KOPT-K1 (cell line): ENCODE data around the gene ATP6V1C2.
A peak's percentile ranks its signal among the peaks of the same experiment; 100 is the strongest.
"Not testable (repeated sequence)": the region's sequence is repeated elsewhere in the genome, so short reads cannot be mapped to it uniquely, and the experiment has no call there.

ENCODE experiments used
- H3K27ac ChIP-seq: fragments of 200-600 bp; sonication (generic); 2 replicates; pipeline ENCODE4 v1.5.1; 2016; ENCODE audit warnings: antibody characterized with exemption, mild to moderate bottlenecking, low read depth, low read length; ENCODE audit not compliant: poor library complexity, severe bottlenecking
- H3K36me3 ChIP-seq: fragments of 200-600 bp; sonication (generic); 2 replicates; pipeline ENCODE4 v1.5.1; 2017; ENCODE audit warnings: antibody characterized with exemption, mild to moderate bottlenecking, low read length, moderate library complexity; ENCODE audit not compliant: insufficient read depth
- H3K9me3 ChIP-seq: fragments of 200-600 bp; sonication (generic); 2 replicates; pipeline ENCODE4 v1.5.1; 2017; ENCODE audit warnings: antibody characterized with exemption, low read length, mild to moderate bottlenecking; ENCODE audit not compliant: insufficient read depth, poor library complexity, severe bottlenecking

The ATP6V1C2 gene

GRCh38 chr2:10780821-10781220 is 59.4 kb downstream of the ATP6V1C2 start:
- H3K9me3 ChIP-seq, H3K27ac ChIP-seq: not testable (repeated sequence)
- peaks cover 87% of the 10 kb centered on the region for H3K36me3 ChIP-seq

GRCh38 chr2:10781746-10782145 is 60.3 kb downstream of the ATP6V1C2 start:
- Histone ChIP-seq H3K27ac (no peak overlapping the region), H3K36me3 (peaks cover 95% of the 10 kb centered on the region), H3K9me3 (no peaks in the 10 kb centered on the region)

- no peak overlapping the region for H3K27ac ChIP-seq
- H3K36me3 ChIP-seq, result peaks cover 95% of the 10 kb centered on the region
- no peaks in the 10 kb centered on the region for H3K9me3 ChIP-seq
These were observed 62.0 kb downstream of the ATP6V1C2 start for GRCh38 chr2:10783421-10783820.

DNA sequence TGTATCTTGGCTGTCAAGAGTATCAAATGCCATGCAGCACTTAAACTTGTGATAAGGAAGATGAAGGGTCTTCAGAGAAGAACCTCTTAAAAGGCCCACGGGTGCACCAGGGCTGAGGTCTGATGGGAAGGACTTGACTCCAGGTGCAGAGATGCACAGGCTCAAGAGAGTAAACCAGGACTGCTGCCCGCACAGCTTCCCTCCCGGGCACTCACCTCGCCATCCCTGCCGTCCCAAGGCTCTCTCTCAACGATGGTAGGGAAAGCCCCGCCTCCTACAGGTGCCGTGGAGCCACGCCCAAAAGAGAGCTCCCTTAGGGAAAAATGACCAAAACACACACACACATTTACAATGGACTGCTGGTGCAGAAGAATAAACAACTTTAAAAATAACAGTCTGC is 63.3 kb downstream of the ATP6V1C2 start:
- H3K9me3 ChIP-seq, result no peaks in the 10 kb centered on the region
- no peak overlapping the region for H3K27ac ChIP-seq
- H3K36me3 ChIP-seq, result peaks cover 100% of the 10 kb centered on the region

- Histone ChIP-seq H3K9me3 (no peaks in the 10 kb centered on the region), H3K27ac (no peak overlapping the region), H3K36me3 (peaks cover 100% of the 10 kb centered on the region)
These were observed 63.8 kb downstream of the ATP6V1C2 start for GRCh38 chr2:10785260-10785659.

GRCh38 chr2:10786240-10786982 is 65.0 kb downstream of the ATP6V1C2 start:
- Histone ChIP-seq H3K27ac (no peak overlapping the region), H3K36me3 (peaks cover 100% of the 10 kb centered on the region), H3K9me3 (no peaks in the 10 kb centered on the region)

GRCh38 chr2:10787176-10787968 is 65.9 kb downstream of the ATP6V1C2 start:
- peaks cover 100% of the 10 kb centered on the region for H3K36me3 ChIP-seq
- no peaks in the 10 kb centered on the region for H3K9me3 ChIP-seq
- H3K27ac ChIP-seq, result no peak overlapping the region

GRCh38 chr2:10788855-10789254 is 67.4 kb downstream of the ATP6V1C2 start:
- no peaks in the 10 kb centered on the region for H3K9me3 ChIP-seq
- H3K27ac ChIP-seq, result no peak overlapping the region
- H3K36me3 ChIP-seq, result peaks cover 100% of the 10 kb centered on the region

DNA sequence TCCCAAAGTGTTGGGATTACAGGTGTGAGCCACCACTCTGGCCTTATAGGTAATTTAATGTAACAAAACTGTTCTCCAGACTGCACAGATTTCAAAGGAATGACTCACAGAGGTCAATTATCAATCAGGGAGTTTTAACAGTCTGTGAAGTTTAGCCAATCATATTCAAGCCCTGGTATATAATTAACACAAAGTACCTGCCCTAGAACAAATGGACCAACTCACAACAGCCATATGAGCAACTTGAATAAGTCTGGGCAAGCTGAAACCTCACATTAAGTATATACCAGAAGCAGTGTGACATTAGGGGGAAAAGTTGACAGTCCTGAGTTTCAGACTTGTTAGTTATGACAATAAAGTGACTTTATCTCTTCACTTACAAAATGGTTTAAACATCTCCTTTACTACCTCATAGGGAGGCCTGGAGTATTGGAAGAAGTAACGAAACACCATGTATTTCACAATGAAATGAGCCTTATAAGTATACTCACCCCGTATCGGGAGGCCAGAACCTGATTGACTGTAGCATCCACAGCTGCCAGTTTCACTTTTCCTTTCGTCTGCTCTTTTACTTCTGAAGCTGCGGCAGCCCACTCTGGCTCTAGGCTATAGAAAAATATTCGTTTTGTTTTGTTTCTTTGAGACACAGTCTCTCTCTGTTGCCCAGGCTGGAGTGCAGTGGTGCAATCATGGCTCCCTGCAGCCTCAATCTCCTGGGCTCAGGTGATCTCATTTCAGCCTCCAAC is 69.0 kb downstream of the ATP6V1C2 start:
- H3K27ac ChIP-seq, result peak overlapping the region; percentile 4
- H3K9me3 ChIP-seq, result no peaks in the 10 kb centered on the region
- H3K36me3 ChIP-seq, result peaks cover 98% of the 10 kb centered on the region

GRCh38 chr2:10792001-10792634 is 70.7 kb downstream of the ATP6V1C2 start:
- peaks cover 98% of the 10 kb centered on the region for H3K36me3 ChIP-seq
- no peaks in the 10 kb centered on the region for H3K9me3 ChIP-seq
- no peak overlapping the region for H3K27ac ChIP-seq

DNA sequence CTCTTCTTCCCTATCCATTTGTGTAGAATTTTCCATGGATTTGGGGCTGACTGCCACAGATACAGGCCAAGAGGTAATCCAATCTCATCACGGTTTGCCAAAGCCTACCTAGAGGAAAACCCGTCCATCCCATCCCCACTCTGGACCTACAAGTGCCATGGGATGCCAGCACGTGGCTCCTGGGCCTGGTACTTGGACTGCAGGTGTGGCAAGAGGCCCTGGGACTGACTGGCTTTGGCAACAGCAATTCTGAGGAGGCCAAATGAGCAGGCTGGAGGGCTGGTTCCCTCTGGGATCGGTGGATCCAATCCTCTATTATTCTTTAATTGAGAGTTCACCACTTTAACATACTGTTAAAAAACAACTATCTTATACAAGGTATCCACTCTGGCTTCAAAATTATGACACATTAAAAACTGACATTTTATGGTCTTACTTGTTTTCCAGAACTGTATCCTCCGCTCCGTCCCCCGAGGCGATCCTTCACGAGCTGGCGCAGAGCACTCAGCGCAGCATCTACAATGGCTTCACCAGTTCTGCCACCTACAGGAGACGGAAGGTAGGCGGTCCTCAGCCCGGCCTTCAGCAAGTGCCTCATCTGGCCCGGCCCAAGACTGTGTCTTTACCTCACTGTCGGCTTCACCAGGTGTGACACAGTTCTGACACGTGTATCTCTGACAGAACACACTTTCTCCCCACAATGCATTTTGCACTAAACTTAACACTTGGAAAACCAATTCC is 71.4 kb downstream of the ATP6V1C2 start:
- Histone ChIP-seq H3K27ac (no peak overlapping the region), H3K36me3 (peaks cover 98% of the 10 kb centered on the region), H3K9me3 (no peaks in the 10 kb centered on the region)

DNA sequence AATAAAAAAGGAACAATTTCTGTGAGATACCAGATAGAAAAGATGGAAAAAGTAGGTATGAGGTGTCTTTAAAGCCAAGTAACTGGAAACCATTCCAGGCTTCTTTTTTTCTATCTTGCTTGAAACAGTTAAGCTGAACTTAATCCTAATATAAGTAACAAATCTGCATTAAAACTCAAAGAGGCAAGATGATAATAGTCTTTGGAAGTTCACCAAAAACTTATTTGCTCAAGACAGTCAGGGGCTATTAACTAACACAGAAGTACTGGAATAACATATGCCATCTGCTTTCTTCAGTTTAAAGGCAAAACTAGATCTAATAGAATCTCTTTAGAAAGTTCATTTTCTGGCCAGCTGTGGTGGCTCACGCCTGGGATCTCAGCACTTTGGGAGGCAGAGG is 72.4 kb downstream of the ATP6V1C2 start:
- no peak overlapping the region for H3K27ac ChIP-seq
- H3K9me3 ChIP-seq, result no peaks in the 10 kb centered on the region
- peaks cover 98% of the 10 kb centered on the region for H3K36me3 ChIP-seq

GRCh38 chr2:10794876-10795275 is 73.4 kb downstream of the ATP6V1C2 start:
- Histone ChIP-seq H3K9me3 (no peaks in the 10 kb centered on the region), H3K27ac (no peak overlapping the region), H3K36me3 (peaks cover 98% of the 10 kb centered on the region)

- H3K9me3 ChIP-seq, result no peaks in the 10 kb centered on the region
- H3K36me3 ChIP-seq, result peaks cover 98% of the 10 kb centered on the region
- no peak overlapping the region for H3K27ac ChIP-seq
These were observed 74.1 kb downstream of the ATP6V1C2 start for GRCh38 chr2:10795508-10796046.
